ENCODE data around the gene SMIM45.
A peak's percentile ranks its signal among the peaks of the same experiment; 100 is the strongest.

SMIM45 gene

DNA sequence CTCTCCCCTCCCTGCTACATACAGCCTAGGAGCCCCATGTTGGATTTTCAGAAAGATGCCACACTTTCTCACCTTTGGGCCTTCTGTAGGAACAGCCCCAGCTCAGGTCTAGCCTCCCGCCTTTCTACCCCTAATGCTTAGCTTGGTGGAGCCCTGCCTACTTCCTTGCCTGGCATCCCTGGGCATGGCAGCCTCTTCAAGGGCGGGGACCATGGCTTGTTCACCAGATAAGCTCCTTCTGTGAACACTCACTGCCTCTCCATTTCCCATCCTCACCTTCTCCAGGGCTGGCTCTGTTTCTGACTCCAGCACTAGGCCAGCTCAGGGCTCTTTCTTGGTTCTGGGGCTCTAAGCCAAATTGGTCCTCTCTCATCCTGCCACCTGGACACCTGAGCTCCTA is 18.7 kb downstream of the SMIM45 start:
- H3K4me3 Mint-ChIP-seq: no peak overlapping the region
- TF ChIP-seq, protein P1, sequence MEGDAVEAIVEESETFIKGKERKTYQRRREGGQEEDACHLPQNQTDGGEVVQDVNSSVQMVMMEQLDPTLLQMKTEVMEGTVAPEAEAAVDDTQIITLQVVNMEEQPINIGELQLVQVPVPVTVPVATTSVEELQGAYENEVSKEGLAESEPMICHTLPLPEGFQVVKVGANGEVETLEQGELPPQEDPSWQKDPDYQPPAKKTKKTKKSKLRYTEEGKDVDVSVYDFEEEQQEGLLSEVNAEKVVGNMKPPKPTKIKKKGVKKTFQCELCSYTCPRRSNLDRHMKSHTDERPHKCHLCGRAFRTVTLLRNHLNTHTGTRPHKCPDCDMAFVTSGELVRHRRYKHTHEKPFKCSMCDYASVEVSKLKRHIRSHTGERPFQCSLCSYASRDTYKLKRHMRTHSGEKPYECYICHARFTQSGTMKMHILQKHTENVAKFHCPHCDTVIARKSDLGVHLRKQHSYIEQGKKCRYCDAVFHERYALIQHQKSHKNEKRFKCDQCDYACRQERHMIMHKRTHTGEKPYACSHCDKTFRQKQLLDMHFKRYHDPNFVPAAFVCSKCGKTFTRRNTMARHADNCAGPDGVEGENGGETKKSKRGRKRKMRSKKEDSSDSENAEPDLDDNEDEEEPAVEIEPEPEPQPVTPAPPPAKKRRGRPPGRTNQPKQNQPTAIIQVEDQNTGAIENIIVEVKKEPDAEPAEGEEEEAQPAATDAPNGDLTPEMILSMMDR (conservative IDR thresholded peaks at IDR 0.05): no peak
- Histone ChIP-seq H4K8ac (replicated peaks; ENCODE audit: insufficient read length, low read depth, low read length) (no peak overlapping the region), H2BK120ac (ENCODE audit: low read depth, low read length, poor library complexity, severe bottlenecking) (no peak overlapping the region), H3K4me2 (ENCODE audit: insufficient read depth, insufficient read length, low read length) (no peak overlapping the region), H3K79me2 (ENCODE audit: insufficient read depth, low read length) (no peaks in the 10 kb centered on the region), H2AFZ (ENCODE audit: low read length) (no peak overlapping the region), H3K23me2 (ENCODE audit: insufficient read length, low read depth, low read length, poor library complexity, severe bottlenecking) (no peaks in the 10 kb centered on the region), H3K18ac (ENCODE audit: insufficient read length, low read depth, low read length) (no peak overlapping the region), H3K4ac (ENCODE audit: low read depth, low read length) (no peak overlapping the region), H3K4me1 (ENCODE audit: insufficient read depth, low read length) (peaks cover 2% of the 10 kb centered on the region; the same call in 1 of the 2 replicates), H3K27me3 (ENCODE audit: insufficient read depth, low read length) (peaks cover 9% of the 10 kb centered on the region), H4K20me1 (ENCODE audit: control insufficient read depth, insufficient read depth, insufficient read length) (no peaks in the 10 kb centered on the region), H3K56ac (ENCODE audit: insufficient read length, low read depth, low read length) (no peak overlapping the region), H4K5ac (ENCODE audit: insufficient read length, low read depth, low read length) (no peak overlapping the region), H3T11ph (ENCODE audit: low read length) (no peak overlapping the region), H2BK15ac (ENCODE audit: low read depth, low read length) (no peak overlapping the region), H3K9ac (ENCODE audit: extremely low read depth, insufficient read length, low read length) (no peak overlapping the region), H2AK5ac (ENCODE audit: insufficient read length, low read length) (no peak overlapping the region), H3K79me1 (ENCODE audit: insufficient read depth, low read depth, low read length, poor library complexity, severe bottlenecking) (no peaks in the 10 kb centered on the region), H3K23ac (ENCODE audit: insufficient read length, low read depth, low read length) (no peak overlapping the region), H2BK12ac (ENCODE audit: insufficient read length, low read depth, low read length) (no peak overlapping the region), H4K91ac (ENCODE audit: insufficient read length, low read depth, low read length) (no peak overlapping the region), H3K27ac (ENCODE audit: insufficient read length, low read depth, low read length) (no peak overlapping the region), H3K9me3 (ENCODE audit: control insufficient read depth, low read depth, low read length) (no peaks in the 10 kb centered on the region), H2BK20ac (ENCODE audit: low read depth, low read length, poor library complexity, severe bottlenecking) (no peak overlapping the region), H3K14ac (ENCODE audit: insufficient read depth, low read length) (no peak overlapping the region), H2BK5ac (ENCODE audit: insufficient read length, low read length) (no peak overlapping the region)
- H3K27ac Mint-ChIP-seq: 0 out of 7 replicates have a peak overlapping the region, but pooled peaks of 2 of the 3 experiments have one; percentile 29 to 73
- no peak for DNase-seq
- peaks cover 57% of the 10 kb centered on the region for H3K27me3 Mint-ChIP-seq (ENCODE audit: low read depth)
- peaks cover 3 to 4% of the 10 kb centered on the region in 2 experiments; a peak in 4 of 5 replicates for H3K9me3 Mint-ChIP-seq
- peaks cover 24 to 26% of the 10 kb centered on the region in 2 experiments for H3K4me1 Mint-ChIP-seq
- no CpG with 5 or more reads among the region's 2 CpGs for WGBS (ENCODE audit: extremely low coverage, insufficient read length, low lambda C conversion rate)
- peaks cover 0 to 3% (median 2%) of the 10 kb centered on the region in 3 experiments; a peak in 2 of 7 replicates for H3K36me3 Mint-ChIP-seq (ENCODE audit: insufficient read depth in 1 of 3, low read depth in 3 of 3)
